Activated T-cell treated with anti-CD3 and anti-CD28 coated beads, Interleukin-2, amount 50 U/mL, for 24 hours (primary cell): ENCODE data around the gene CD1B.
"Not testable (repeated sequence)": the region's sequence is repeated elsewhere in the genome, so short reads cannot be mapped to it uniquely, and the experiment has no call there.

Experiments used
- DNase-seq: peaks from one replicate; pipeline ENCODE4 v3.0.0-alpha.2; 2020
- H3K27ac Mint-ChIP-seq: 2 replicates; pipeline ENCODE4 v1.8.0; 2020; ENCODE audit warnings: mild to moderate bottlenecking, mixed read lengths
- H3K27me3 Mint-ChIP-seq: 2 replicates; pipeline ENCODE4 v1.8.0; 2020; ENCODE audit warnings: mixed read lengths
- H3K36me3 Mint-ChIP-seq: 2 replicates; pipeline ENCODE4 v1.8.0; 2020; ENCODE audit warnings: low read depth, mixed read lengths
- H3K4me1 Mint-ChIP-seq: 2 replicates; pipeline ENCODE4 v1.8.0; 2020; ENCODE audit warnings: low read depth, mixed read lengths
- H3K4me3 Mint-ChIP-seq: 2 replicates; pipeline ENCODE4 v1.8.0; 2020; ENCODE audit warnings: mild to moderate bottlenecking, moderate library complexity, mixed read lengths
- H3K9me3 Mint-ChIP-seq: 2 replicates; pipeline ENCODE4 v1.8.0; 2020; ENCODE audit warnings: mixed read lengths

Gene CD1B

DNA sequence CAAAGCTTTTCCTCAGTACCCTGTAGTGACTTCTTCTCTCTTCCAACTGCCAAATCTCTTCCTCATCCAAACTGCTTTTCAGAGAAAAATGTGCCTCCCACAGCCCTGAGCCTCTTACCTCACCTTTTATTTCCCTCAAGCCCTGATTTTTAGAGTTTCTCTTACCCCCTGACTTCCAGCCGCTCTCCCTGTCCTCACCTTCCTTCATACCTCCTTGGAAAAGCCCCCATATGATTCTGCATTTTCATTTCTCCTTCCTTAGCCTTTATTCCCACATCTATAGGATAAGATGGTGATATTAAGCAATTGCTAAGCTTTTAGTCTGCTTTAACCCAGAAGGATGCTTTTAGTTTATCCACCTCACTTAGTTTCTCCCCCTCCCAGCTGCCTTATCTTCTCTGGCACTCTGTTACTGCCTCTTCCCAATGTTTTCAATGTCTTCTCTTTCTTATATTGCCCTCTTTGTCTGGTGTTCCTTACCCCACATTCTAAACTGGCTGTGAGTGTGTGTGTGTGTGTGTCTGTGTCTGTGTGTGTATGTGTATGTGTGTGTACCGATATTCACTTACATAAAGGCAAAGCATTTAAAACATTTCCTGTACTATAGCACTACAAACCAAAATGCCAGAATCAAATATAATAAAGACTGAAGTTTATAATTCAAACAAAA, at the start of gene CD1B:
Gene CD1B (minus strand): TSS at position 51 of the 670 bp plus-strand sequence. CDS start 108 bp downstream, outside the sequence.
- no peak for DNase-seq
- no peaks in the 10 kb centered on the region for H3K9me3 Mint-ChIP-seq
- no peak within 1 kb of the TSS for H3K27ac Mint-ChIP-seq
- no peaks in the 10 kb centered on the region for H3K36me3 Mint-ChIP-seq
- peaks cover 14% of the 10 kb centered on the region for H3K27me3 Mint-ChIP-seq
- H3K4me3 Mint-ChIP-seq: no peak within 1 kb of the TSS
- peaks cover 22% of the 10 kb centered on the region for H3K4me1 Mint-ChIP-seq

DNA sequence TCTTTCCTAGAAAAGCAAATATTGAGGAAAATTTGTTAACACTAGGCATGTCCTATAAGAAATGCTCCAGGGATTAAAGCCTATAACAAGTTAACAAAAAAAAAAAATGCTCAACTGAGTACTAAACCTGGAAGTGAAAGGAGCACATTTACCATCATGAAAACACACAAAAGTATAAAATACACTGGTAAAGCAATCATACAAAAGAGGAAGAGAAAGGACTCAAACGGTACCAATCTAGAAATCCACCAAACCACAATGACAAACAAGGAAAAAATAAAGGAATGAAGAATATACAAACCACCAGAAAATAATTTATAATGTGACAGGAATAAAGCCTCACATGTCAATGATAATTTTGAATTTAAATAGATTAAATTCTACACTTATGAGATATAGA, 43.5 kb upstream of the CD1B start:
- Mint-ChIP-seq H3K27ac (no peak overlapping the region), H3K9me3 (peaks cover 8% of the 10 kb centered on the region), H3K4me1 (peaks cover 11% of the 10 kb centered on the region), H3K36me3 (no peaks in the 10 kb centered on the region), H3K27me3 (peaks cover 47% of the 10 kb centered on the region), H3K4me3 (no peak overlapping the region)
- no peak for DNase-seq

DNA sequence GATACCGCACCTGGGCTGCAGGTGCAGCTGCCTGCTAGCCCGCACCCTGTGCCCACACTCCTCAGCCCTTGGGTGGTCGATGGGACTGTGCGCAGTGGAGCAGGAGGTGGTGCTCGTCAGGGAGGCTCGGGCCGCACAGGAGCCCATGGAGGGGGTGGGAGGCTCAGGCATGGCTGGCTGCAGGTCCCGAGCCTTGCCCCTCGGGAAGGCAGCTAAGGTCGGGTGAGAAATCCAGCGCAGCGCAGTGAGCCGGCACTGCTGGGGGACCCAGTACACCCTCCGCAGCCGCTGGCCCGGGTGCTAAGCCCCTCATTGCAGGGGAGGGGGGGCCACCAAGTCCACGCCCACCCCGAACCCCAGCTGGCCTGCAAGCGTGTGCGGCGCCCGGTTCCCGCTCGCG, 42.8 kb upstream of the CD1B start:
- DNase-seq, H3K27ac Mint-ChIP-seq, H3K36me3 Mint-ChIP-seq, H3K4me3 Mint-ChIP-seq, H3K9me3 Mint-ChIP-seq: not testable (repeated sequence)
- H3K27me3 Mint-ChIP-seq: peaks cover 51% of the 10 kb centered on the region
- peaks cover 11% of the 10 kb centered on the region for H3K4me1 Mint-ChIP-seq

- Mint-ChIP-seq H3K4me3 (no peak overlapping the region), H3K9me3 (peaks cover 8% of the 10 kb centered on the region), H3K4me1 (peaks cover 11% of the 10 kb centered on the region), H3K27me3 (peaks cover 56% of the 10 kb centered on the region), H3K36me3 (no peaks in the 10 kb centered on the region), H3K27ac (peak overlapping the region; percentile 22)
- DNase-seq: no peak
Observed at GRCh38 chr1:158371188-158371953, 40.0 kb upstream of the CD1B start.

DNA sequence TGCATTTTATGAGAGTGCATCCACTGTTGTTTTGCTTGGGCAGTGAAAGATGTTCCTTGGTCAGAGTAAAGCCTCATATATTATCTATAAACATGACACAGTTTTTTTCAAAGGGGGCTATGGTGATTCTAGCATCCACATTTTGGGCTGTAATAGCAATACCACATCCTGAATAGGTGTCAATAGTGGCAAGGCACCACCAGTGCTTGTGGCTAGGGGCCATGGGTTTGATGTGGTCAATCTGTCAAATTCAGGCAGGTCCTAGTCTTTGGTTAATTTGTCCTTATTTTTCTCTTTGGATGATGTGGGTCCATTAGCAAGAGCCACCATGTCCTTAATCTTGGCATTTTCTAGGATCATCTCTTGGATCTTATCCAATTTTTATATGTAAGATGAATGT, 35.5 kb upstream of the CD1B start:
- Mint-ChIP-seq H3K27ac (no peak overlapping the region), H3K9me3 (peaks cover 3% of the 10 kb centered on the region), H3K27me3 (peaks cover 50% of the 10 kb centered on the region), H3K4me1 (peaks cover 11% of the 10 kb centered on the region), H3K4me3 (no peak overlapping the region), H3K36me3 (no peaks in the 10 kb centered on the region)
- DNase-seq: no peak

- H3K27ac Mint-ChIP-seq: no peak overlapping the region
- H3K27me3 Mint-ChIP-seq: peaks cover 33% of the 10 kb centered on the region
- no peak for DNase-seq
- H3K9me3 Mint-ChIP-seq: no peaks in the 10 kb centered on the region
- H3K36me3 Mint-ChIP-seq: no peaks in the 10 kb centered on the region
- H3K4me1 Mint-ChIP-seq: no peaks in the 10 kb centered on the region
- H3K4me3 Mint-ChIP-seq: no peak overlapping the region
Observed at GRCh38 chr1:158362941-158363340, 31.6 kb upstream of the CD1B start.

DNA sequence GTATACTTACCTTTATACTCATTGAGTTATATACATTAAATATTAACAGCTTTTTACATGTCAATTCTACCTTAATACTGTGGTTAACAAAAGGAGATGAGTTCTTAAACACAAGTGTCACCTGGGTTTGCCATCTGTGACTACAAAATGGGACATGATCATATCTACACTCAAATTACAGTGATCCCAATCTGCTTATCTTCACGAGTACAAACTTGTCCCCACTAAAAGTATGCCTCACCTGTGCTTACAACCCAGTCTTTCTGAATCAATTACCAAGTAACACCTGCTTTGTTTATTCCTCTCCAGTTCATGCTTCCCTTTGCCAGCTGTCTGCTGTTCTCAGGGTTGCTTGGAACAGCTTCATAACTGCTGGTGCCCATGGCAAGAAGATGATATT, 31.2 kb upstream of the CD1B start:
- Mint-ChIP-seq H3K4me3 (no peak overlapping the region), H3K4me1 (no peaks in the 10 kb centered on the region), H3K9me3 (no peaks in the 10 kb centered on the region), H3K27me3 (peaks cover 33% of the 10 kb centered on the region), H3K27ac (no peak overlapping the region), H3K36me3 (no peaks in the 10 kb centered on the region)
- no peak for DNase-seq

GRCh38 chr1:158357441-158357840, 26.1 kb upstream of the CD1B start:
- Mint-ChIP-seq H3K27me3 (peaks cover 37% of the 10 kb centered on the region), H3K4me1 (no peaks in the 10 kb centered on the region), H3K27ac (no peak overlapping the region), H3K36me3 (no peaks in the 10 kb centered on the region), H3K4me3 (no peak overlapping the region), H3K9me3 (no peaks in the 10 kb centered on the region)
- DNase-seq: no peak

- H3K27me3 Mint-ChIP-seq: peaks cover 37% of the 10 kb centered on the region
- no peaks in the 10 kb centered on the region for H3K9me3 Mint-ChIP-seq
- no peak for DNase-seq
- H3K4me3 Mint-ChIP-seq: no peak overlapping the region
- no peaks in the 10 kb centered on the region for H3K4me1 Mint-ChIP-seq
- no peaks in the 10 kb centered on the region for H3K36me3 Mint-ChIP-seq
- H3K27ac Mint-ChIP-seq: no peak overlapping the region
Observed at GRCh38 chr1:158356616-158357015, 25.3 kb upstream of the CD1B start.

GRCh38 chr1:158355773-158356285, 24.5 kb upstream of the CD1B start:
- Mint-ChIP-seq H3K4me1 (no peaks in the 10 kb centered on the region), H3K27ac (no peak overlapping the region), H3K27me3 (peaks cover 37% of the 10 kb centered on the region), H3K4me3 (no peak overlapping the region), H3K9me3 (no peaks in the 10 kb centered on the region), H3K36me3 (no peaks in the 10 kb centered on the region)
- DNase-seq: no peak

DNA sequence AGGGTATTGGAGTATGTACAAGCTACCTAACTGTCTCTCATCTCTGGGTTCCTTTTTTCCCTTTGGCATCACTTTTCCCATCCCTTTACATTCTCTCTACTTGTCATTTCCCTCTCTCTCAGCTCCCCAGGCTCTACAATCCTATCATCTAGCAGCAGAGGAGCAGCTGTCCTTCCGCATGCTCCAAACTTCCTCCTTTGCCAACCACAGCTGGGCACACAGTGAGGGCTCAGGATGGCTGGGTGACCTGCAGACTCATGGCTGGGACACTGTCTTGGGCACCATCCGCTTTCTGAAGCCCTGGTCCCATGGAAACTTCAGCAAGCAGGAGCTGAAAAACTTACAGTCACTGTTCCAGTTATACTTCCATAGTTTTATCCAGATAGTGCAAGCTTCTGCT, 22.9 kb upstream of the CD1B start:
- peaks cover 37% of the 10 kb centered on the region for H3K27me3 Mint-ChIP-seq
- H3K36me3 Mint-ChIP-seq: no peaks in the 10 kb centered on the region
- H3K9me3 Mint-ChIP-seq: no peaks in the 10 kb centered on the region
- no peak for DNase-seq
- H3K4me3 Mint-ChIP-seq: no peak overlapping the region
- H3K27ac Mint-ChIP-seq: no peak overlapping the region
- H3K4me1 Mint-ChIP-seq: no peaks in the 10 kb centered on the region

DNA sequence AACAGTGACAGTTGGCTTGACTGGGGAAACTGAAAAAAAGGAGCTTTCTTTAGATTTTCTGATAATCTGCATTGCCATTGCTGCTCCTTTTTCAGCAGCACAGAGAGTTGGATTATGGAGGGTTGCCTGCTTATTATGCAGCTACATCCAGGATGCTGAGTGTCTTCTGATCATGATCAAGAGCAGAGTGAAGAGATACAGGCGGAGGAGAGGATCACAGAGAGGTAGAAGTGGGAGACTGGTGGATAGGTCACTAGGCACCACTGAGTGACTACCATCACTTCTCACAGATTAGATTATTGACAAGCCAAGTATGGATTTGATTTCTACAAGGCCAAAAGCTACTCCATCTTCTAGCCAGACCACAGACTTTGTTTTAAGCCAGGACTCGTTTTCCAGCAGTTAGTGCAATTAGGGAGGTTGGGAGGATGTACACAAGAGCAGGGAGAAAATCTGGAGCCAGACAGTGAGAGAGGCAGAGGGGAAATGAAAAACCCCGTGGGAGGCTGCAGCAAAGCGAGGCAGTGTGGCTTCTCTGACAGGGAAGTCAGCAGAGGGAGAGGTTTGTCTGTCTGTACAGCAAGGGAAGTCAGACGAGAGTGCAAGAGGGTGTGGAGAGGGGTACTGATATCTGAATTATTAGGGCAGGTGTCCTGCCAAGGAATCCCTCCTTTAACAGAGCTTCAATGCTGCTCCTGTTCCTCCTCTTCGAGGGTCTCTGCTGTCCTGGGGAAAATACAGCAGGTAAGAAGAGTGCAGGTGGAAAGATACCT, 22.2 kb upstream of the CD1B start, which contains the start of gene CD1E:
Gene CD1E (plus strand): TSS at position 592 of the 773 bp plus-strand sequence. CDS start 95 bp downstream, at position 687.
- Mint-ChIP-seq H3K9me3 (no peaks in the 10 kb centered on the region), H3K27ac (no peak within 1 kb of the TSS), H3K27me3 (peaks cover 36% of the 10 kb centered on the region), H3K36me3 (no peaks in the 10 kb centered on the region), H3K4me3 (no peak within 1 kb of the TSS), H3K4me1 (no peaks in the 10 kb centered on the region)
- DNase-seq: no peak

GRCh38 chr1:158348946-158349345, 17.6 kb upstream of the CD1B start:
- H3K4me3 Mint-ChIP-seq, H3K36me3 Mint-ChIP-seq, DNase-seq, H3K27ac Mint-ChIP-seq, H3K9me3 Mint-ChIP-seq, H3K4me1 Mint-ChIP-seq: not testable (repeated sequence)
- H3K27me3 Mint-ChIP-seq: peaks cover 12% of the 10 kb centered on the region

DNA sequence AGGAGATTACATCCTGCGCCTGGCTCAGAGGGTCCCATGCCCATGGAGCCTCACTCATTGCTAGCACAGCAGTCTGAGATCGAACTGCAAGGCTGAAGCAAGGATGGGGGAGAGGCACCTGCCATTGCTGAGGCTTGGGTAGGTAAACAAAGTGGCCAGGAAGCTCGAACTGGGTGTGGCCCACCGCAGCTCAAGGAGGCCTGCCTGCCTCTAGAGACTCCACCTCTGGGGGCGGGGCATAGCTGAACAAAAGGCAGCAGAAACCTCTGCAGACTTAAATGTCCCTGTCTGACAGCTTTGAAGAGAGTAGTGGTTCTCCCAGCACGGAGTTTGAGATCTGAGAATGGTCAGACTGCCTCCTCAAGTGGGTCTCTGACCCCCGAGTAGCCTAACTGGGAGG, 5.1 kb upstream of the CD1B start:
- H3K36me3 Mint-ChIP-seq, H3K4me3 Mint-ChIP-seq, H3K27ac Mint-ChIP-seq, DNase-seq: not testable (repeated sequence)
- Mint-ChIP-seq H3K9me3 (peaks cover 13% of the 10 kb centered on the region), H3K27me3 (peaks cover 21% of the 10 kb centered on the region), H3K4me1 (peaks cover 21% of the 10 kb centered on the region)
